ENCODE data around the gene FFAR3. TPM values are rescaled to one million over a fixed set of nuclear protein-coding genes. Genes with fewer than 3 reads are reported as not detected.

Gene FFAR3
- total and polyA plus RNA-seq, 2 donors (not counting 3 experiments of a cell fraction or from before 2014, with no cell fraction given): not detected

DNA sequence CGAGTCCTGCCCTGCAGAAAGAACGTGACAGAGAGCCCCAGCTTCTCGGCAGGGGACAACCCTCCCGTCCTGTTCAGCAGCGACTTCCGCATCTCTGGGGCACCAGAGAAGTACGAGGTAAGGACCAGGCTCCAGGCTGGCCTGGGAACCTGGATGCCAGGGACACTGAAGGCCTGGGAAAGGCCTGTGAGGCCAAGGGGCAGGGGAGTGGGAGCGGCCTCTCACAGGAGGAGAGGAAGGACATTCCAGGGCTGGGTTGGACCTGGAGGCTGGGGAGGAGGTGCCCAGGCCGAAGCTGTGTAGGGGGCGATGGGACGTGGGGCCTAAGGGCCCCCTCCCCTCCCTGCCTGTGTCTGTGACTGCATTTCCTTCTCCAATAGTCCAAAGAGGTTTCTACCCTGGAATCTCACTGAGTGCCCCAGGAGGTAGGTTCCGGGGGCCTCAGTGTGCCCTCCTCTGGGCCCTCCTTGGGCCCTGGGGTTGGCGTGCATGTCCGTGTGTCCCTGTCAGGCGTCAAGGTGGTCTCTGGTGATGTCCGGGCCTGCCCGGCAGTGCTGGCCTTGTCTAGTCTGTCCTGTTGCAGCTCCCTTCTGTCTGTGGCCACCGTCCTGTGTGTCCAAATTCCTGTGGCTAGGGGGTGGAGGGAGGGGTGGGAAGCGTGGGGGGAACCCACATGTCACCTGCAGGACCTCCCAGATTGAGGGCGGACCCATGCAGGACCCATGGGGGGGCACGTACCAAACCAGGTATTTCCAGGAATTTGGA, 46.2 kb upstream of the FFAR3 start:
- Histone ChIP-seq H3K79me2 (ENCODE audit: control insufficient read depth, insufficient read depth, low read length) (no peaks in the 10 kb centered on the region), H2AFZ (ENCODE audit: low read depth, low read length) (no peak overlapping the region), H4K20me1 (replicated peaks; ENCODE audit: control insufficient read depth, extremely low read depth, insufficient read depth, low read length) (no peaks in the 10 kb centered on the region), H3K9me1 (replicated peaks; ENCODE audit: control insufficient read depth, extremely low read depth, insufficient read depth, low read length) (no peaks in the 10 kb centered on the region), H3K4me3 (replicated peaks in 1 of 3; ENCODE audit: insufficient read depth in 1 of 3, low read depth in 1 of 3, low read length in 3 of 3) (no peak overlapping the region), H3K9ac (replicated peaks; ENCODE audit: extremely low read depth, insufficient read depth, low read length) (no peak overlapping the region), H3K4me2 (ENCODE audit: insufficient read depth, low read length) (no peak overlapping the region), H3K36me3 (ENCODE audit: control insufficient read depth in 2 of 2, extremely low read depth in 1 of 2, insufficient read depth in 2 of 2, low read length in 2 of 2) (no peaks in the 10 kb centered on the region), H3K27me3 (ENCODE audit: control insufficient read depth in 2 of 2, insufficient read depth in 2 of 2, low read length in 2 of 2) (no peaks in the 10 kb centered on the region), H3K27ac (ENCODE audit: insufficient read depth, low read depth, low read length) (no peak overlapping the region), H3K9me3 (replicated peaks; ENCODE audit: control insufficient read depth, insufficient read depth, low read length) (no peaks in the 10 kb centered on the region), H3K4me1 (ENCODE audit: control insufficient read depth, extremely low read depth, insufficient read depth, low read length) (no peaks in the 10 kb centered on the region)
- dilution Hi-C loops (cut with MboI; ENCODE audit: extremely low pct_ligation_motif_present, low sequenced_read_pairs): no loop called here
- BruUV-seq (replicated peaks): no TSS peak
- CTCF ChIA-PET: interaction anchor here (0.9 kb wide), 1 partner anchor 18 kb away, joined by 3 read pairs; no protein-coding TSS in a partner anchor
- FAIRE-seq (no peak), DNase-seq (ENCODE audit: low read depth, low spot score) (no peak)
- no peak for TF ChIP-seq MYC (IDR thresholded peaks at IDR 0.05; ENCODE audit: low read depth, low read length)
- POLR2A ChIA-PET: no interaction called here
- intact Hi-C loops (cut with micrococcal nuclease): no loop called here

DNA sequence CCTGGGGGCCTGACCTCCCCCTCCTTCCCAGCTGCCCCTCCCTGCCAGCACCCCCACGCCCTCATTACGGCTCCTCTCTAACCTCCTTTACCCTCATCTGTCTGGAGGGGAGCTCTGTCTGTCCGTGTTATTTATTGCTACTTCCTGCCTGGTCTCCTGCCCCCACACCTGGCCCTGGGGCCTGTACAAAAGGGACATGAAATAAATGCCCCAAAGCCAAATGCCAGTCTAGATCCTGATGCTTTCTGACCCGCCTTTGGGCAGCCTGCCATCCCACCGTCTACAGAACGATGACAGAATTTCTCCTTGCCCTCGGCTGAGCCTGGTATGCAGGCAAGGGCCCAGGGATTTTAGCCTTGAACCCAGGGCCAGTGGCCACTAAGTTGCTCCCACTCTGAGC, 44.7 kb upstream of the FFAR3 start:
- no peak for DNase-seq (ENCODE audit: low read depth, low spot score)
- CTCF ChIA-PET: interaction anchor here (1.0 to 2.1 kb wide), 2 partner anchors 9 to 40 kb away, joined by 4 read pairs; no protein-coding TSS in a partner anchor
- dilution Hi-C loops (cut with MboI; ENCODE audit: extremely low pct_ligation_motif_present, low sequenced_read_pairs): no loop called here
- no peaks in the 10 kb centered on the region for H4K20me1 ChIP-seq (replicated peaks; ENCODE audit: control insufficient read depth, extremely low read depth, insufficient read depth, low read length)
- H3K4me1 ChIP-seq (ENCODE audit: control insufficient read depth, extremely low read depth, insufficient read depth, low read length): peaks cover 2% of the 10 kb centered on the region
- no peak overlapping the region for H3K4me3 ChIP-seq (replicated peaks in 1 of 3; ENCODE audit: insufficient read depth in 1 of 3, low read depth in 1 of 3, low read length in 3 of 3)
- intact Hi-C loops (cut with micrococcal nuclease): no loop called here
- POLR2A ChIA-PET: no interaction called here
- no peak for FAIRE-seq
- H2AFZ ChIP-seq (ENCODE audit: low read depth, low read length): no peak overlapping the region
- no peak overlapping the region for H3K4me2 ChIP-seq (ENCODE audit: insufficient read depth, low read length)
- no peaks in the 10 kb centered on the region for H3K36me3 ChIP-seq (ENCODE audit: control insufficient read depth in 2 of 2, extremely low read depth in 1 of 2, insufficient read depth in 2 of 2, low read length in 2 of 2)
- no peak overlapping the region for H3K9ac ChIP-seq (replicated peaks; ENCODE audit: extremely low read depth, insufficient read depth, low read length)
- H3K27me3 ChIP-seq (ENCODE audit: control insufficient read depth in 2 of 2, insufficient read depth in 2 of 2, low read length in 2 of 2): no peaks in the 10 kb centered on the region
- no peak overlapping the region for H3K27ac ChIP-seq (ENCODE audit: insufficient read depth, low read depth, low read length)
- no peaks in the 10 kb centered on the region for H3K79me2 ChIP-seq (ENCODE audit: control insufficient read depth, insufficient read depth, low read length)
- H3K9me1 ChIP-seq (replicated peaks; ENCODE audit: control insufficient read depth, extremely low read depth, insufficient read depth, low read length): no peaks in the 10 kb centered on the region
- no TSS peak for BruUV-seq (replicated peaks)
- H3K9me3 ChIP-seq (replicated peaks; ENCODE audit: control insufficient read depth, insufficient read depth, low read length): no peaks in the 10 kb centered on the region
- TF ChIP-seq, protein P1, sequence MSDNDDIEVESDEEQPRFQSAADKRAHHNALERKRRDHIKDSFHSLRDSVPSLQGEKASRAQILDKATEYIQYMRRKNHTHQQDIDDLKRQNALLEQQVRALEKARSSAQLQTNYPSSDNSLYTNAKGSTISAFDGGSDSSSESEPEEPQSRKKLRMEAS (IDR thresholded peaks at IDR 0.05; ENCODE audit: insufficient read depth, insufficient read length): no peak
- TF ChIP-seq GATA2 (IDR thresholded peaks at IDR 0.05; ENCODE audit: insufficient read depth, insufficient read length, low read depth, low read length) (no peak), EZH2 (IDR thresholded peaks at IDR 0.05; ENCODE audit: borderline replicate concordance, low read depth, low read length, severe bottlenecking) (no peak), POLR2A (IDR thresholded peaks at IDR 0.05; ENCODE audit: low read depth, low read length) (no peak), POLR2AphosphoS5 (IDR thresholded peaks at IDR 0.05; ENCODE audit: insufficient read depth, low read depth, low read length) (no peak), JUN (IDR thresholded peaks at IDR 0.05; ENCODE audit: borderline replicate concordance, insufficient read depth, insufficient read length, low read depth) (no peak), FOS (IDR thresholded peaks at IDR 0.05; ENCODE audit: borderline replicate concordance, insufficient read depth, low read length) (no peak), MYC (IDR thresholded peaks at IDR 0.05; ENCODE audit: low read depth, low read length) (no peak)
- TF ChIP-seq, protein P2, sequence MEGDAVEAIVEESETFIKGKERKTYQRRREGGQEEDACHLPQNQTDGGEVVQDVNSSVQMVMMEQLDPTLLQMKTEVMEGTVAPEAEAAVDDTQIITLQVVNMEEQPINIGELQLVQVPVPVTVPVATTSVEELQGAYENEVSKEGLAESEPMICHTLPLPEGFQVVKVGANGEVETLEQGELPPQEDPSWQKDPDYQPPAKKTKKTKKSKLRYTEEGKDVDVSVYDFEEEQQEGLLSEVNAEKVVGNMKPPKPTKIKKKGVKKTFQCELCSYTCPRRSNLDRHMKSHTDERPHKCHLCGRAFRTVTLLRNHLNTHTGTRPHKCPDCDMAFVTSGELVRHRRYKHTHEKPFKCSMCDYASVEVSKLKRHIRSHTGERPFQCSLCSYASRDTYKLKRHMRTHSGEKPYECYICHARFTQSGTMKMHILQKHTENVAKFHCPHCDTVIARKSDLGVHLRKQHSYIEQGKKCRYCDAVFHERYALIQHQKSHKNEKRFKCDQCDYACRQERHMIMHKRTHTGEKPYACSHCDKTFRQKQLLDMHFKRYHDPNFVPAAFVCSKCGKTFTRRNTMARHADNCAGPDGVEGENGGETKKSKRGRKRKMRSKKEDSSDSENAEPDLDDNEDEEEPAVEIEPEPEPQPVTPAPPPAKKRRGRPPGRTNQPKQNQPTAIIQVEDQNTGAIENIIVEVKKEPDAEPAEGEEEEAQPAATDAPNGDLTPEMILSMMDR (IDR thresholded peaks at IDR 0.05; ENCODE audit: extremely low read depth in 1 of 2, insufficient read depth in 1 of 2, low read depth in 1 of 2, low read length in 2 of 2): no peak

Data from endothelial cell of umbilical vein (primary cell).